D721Med (cell line): ENCODE data around the gene PDYN.

Experiments used
- DNase-seq: peaks from one replicate; pipeline ENCODE4 v3.0.0; 2011; ENCODE audit warnings: low spot score; ENCODE audit not compliant: insufficient read length
- FAIRE-seq: peaks from 2 replicates; lab custom pipeline; 2011; peaks lifted over from hg19 to GRCh38; lab: Jason Lieb, UNC
- TF ChIP-seq, protein P1 (sequence below): IDR thresholded peaks from 2 replicates; pipeline ENCODE4 v1.5.1; 2012; ENCODE audit warnings: mild to moderate bottlenecking, control low read depth; ENCODE audit not compliant: insufficient read depth; ENCODE audit errors: missing control alignments

PDYN gene

DNA sequence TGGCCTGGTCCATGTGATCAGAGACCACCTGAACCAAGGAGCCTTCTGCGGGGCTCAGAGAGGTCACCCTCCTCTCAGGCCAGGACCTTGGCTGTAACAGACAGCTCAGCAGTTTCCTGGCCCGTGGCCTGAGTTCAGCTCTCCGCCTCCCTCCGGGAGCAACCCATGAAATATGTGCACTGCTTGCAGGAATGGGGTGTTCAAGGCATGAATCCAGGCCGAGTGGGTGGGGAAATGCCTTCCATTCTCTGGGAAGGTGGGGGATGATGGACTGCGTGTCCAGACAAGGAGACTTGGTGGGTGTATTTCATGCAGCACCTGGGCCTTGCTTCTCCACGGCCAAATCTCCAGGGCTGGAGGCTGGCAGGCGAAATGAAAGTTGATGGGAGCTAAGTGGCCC is 52.6 kb downstream of the PDYN start:
- DNase-seq = no peak
- no peak for FAIRE-seq
- TF ChIP-seq, protein P1, sequence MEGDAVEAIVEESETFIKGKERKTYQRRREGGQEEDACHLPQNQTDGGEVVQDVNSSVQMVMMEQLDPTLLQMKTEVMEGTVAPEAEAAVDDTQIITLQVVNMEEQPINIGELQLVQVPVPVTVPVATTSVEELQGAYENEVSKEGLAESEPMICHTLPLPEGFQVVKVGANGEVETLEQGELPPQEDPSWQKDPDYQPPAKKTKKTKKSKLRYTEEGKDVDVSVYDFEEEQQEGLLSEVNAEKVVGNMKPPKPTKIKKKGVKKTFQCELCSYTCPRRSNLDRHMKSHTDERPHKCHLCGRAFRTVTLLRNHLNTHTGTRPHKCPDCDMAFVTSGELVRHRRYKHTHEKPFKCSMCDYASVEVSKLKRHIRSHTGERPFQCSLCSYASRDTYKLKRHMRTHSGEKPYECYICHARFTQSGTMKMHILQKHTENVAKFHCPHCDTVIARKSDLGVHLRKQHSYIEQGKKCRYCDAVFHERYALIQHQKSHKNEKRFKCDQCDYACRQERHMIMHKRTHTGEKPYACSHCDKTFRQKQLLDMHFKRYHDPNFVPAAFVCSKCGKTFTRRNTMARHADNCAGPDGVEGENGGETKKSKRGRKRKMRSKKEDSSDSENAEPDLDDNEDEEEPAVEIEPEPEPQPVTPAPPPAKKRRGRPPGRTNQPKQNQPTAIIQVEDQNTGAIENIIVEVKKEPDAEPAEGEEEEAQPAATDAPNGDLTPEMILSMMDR = no peak

DNA sequence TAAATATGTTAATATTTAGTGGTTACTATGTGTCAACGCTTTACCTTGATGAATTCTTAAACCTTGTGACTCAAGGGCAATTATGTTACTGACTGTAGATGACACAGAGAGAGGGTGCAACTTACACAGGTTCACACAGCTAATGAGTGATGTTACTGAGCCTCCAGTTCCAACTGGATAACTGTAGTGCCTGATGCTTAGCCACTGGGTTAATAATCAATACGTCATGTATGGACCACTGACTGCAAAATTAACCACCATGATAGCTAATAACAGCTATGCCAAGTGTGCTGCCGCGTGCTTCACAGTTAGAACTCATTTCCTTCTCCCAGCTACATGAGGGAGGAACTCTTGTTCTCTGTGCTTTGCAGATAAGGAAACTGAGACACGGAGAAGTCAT is 53.3 kb downstream of the PDYN start:
- no peak for FAIRE-seq
- TF ChIP-seq, protein P1 = no peak

DNA sequence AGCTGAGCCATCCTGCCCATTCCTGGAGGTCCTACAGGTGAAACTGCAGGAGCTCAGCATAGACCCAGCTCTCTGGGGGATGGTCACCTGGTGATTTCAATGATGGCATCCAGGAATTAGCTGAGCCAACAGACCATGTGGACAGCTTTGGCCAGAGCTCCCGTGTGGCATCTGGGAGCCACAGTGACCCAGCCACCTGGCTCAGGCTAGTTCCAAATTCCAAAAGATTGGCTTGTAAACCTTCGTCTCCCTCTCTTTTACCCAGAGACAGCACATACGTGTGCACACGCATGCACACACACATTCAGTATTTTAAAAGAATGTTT is 54.6 kb downstream of the PDYN start:
- TF ChIP-seq, protein P1 = no peak
- FAIRE-seq (no peak), DNase-seq (no peak)

More for the DNA sequence above, 53.3 kb downstream of the PDYN start:
- DNase-seq = no peak

DNA sequence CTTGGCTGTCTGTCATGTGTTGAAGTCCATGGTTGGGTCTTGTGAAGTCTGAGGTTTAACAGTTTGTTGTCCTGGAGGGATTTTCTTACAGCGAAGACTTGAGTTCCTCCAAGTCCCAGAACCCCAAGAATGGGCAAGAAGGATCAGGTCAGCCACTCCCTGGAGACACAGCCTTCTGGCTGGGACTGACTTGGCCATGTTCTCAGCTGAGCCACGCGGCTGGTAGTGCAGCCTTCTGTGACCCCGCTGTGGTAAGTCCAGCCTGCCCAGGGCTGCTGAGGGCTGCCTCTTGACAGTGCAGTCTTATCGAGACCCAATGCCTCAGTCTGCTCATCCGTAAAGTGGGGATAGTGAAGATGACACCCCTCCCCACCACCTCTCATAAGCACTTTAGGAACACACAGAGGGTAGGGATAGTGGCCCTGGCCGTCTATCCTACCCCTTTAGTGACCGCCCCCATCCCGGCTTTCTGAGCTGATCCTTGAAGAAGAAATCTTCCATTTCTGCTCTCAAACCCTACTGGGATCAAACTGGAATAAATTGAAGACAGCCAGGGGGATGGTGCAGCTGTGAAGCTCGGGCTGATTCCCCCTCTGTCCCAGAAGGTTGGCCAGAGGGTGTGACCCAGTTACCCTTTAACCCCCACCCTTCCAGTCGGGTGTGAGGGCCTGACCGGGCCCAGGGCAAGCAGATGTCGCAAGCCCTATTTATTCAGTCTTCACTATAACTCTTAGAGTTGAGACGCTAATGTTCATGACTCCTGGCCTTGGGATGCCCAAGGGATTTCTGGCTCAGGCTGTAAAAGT is 55.2 kb downstream of the PDYN start:
- TF ChIP-seq, protein P1 = no peak
- no peak for FAIRE-seq
- no peak for DNase-seq

DNA sequence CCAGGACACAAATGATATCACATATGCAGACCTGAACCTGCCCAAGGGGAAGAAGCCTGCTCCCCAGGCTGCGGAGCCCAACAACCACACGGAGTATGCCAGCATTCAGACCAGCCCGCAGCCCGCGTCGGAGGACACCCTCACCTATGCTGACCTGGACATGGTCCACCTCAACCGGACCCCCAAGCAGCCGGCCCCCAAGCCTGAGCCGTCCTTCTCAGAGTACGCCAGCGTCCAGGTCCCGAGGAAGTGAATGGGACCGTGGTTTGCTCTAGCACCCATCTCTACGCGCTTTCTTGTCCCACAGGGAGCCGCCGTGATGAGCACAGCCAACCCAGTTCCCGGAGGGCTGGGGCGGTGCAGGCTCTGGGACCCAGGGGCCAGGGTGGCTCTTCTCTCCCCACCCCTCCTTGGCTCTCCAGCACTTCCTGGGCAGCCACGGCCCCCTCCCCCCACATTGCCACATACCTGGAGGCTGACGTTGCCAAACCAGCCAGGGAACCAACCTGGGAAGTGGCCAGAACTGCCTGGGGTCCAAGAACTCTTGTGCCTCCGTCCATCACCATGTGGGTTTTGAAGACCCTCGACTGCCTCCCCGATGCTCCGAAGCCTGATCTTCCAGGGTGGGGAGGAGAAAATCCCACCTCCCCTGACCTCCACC is 56.4 kb downstream of the PDYN start:
- FAIRE-seq (no peak), DNase-seq (no peak)
- TF ChIP-seq, protein P1 = no peak

DNA sequence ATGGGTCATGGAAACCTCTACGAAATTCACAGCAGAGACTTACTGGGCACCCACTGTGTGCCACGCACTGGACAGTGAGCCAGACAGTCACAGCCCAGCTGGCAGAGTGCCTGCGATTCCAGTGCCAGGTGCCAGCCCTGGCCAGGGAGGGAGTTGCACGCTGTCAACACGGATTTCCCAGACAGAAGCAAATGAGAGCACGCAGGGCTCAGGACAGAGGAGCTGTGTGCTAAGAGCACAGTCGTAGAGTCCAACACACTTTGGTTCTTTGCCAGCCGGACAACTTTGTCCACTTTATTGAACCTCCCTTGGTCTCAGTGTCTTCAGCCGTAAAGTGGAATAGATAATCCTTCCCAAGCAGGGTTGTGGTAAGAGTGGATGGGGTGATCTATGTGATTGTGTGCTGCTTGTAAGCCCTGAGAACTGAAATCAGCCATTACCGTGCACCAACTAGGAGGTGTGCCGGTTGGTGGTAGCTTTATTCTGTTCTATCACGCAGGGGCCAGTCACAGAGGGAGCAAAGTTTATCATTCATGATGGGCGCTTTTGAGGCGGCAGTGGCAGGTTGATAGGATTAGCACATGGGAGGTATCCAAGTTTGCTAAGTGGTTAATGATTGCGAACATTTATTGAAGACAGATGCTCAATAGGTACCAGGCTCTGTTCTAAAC is 58.0 kb downstream of the PDYN start:
- DNase-seq (no peak), FAIRE-seq (no peak)

More for the DNA sequence above, 58.0 kb downstream of the PDYN start:
- TF ChIP-seq, protein P1 = no peak
